DLD1 (cell line): ENCODE measurements around the gene FAM184A.

Experiments
- in situ Hi-C: cut with HindIII; loops from 2 replicates; pipeline ENCODE4 v1.10.0; 2017; ENCODE audit warnings: low sequenced_read_pairs

The FAM184A gene

DNA sequence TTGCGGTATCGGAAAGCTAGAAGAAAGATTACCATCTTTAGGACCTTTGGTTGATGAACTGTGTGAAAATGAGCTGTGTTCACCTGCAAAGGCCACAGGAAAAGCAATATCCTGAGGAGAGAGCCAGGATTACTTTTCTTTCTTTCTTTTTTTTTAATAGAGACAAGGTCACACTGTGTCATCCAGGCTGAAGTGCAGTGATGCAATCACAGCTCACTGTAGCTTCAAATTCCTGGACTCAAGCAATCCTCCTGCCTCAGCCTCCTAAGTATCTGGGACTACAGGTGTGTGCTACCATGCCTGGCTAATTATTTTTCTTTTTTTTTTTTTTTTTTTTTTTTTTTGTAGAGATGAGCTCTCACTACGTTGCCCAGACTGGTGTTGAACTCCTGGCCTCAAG, 17.2 kb downstream of the FAM184A start:
- in situ Hi-C loops = no loop called here

DNA sequence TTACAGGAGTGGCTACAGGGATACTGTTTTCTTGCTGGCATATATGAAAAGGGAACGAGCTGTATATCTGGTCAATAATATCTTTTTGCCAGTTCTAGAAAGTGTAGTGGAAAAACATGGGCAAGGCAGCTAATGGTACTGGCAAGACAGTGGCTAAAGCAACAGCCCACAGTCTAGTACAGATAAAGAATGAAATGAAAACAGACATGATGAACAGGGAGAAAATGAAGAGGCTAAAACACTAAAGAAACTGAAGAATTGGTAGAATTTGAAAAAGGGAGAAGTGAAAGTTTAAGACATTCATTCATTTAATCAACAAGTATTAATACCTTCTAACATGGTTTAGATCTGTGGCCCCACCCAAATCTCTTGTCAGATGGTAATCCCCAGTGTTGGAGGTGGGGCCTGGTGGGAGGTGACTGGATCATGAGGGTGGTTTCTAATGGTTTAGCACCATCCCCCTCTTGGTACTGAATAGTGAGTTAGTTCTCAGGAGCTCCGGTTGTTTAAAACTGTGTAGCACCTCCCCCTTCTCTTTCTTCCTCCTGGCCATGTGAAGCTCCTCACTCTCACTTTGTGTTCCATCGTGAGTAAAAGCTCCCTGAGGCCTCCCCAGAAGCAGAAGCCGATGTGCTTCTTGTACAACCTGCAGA, 18.1 kb downstream of the FAM184A start:
- in situ Hi-C loops = no loop called here

DNA sequence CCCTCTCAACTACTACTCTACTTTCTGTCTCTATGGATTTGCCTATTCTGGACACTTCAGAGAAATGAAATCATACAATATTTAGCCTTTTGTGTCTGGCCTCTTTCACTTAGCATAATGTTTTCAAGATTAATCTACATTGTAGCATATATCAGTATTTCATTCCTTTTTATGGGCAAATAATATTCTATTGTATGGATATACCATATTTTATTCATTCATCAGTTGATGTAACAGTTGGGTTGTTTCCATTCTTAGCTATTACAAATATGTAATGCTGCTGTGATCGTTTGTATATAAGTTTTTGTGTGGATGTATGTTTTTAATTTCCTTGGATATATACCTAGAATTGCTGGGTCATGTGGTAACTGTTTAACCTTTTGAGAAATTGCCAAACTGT, 23.4 kb downstream of the FAM184A start:
- in situ Hi-C loops = no loop called here

DNA sequence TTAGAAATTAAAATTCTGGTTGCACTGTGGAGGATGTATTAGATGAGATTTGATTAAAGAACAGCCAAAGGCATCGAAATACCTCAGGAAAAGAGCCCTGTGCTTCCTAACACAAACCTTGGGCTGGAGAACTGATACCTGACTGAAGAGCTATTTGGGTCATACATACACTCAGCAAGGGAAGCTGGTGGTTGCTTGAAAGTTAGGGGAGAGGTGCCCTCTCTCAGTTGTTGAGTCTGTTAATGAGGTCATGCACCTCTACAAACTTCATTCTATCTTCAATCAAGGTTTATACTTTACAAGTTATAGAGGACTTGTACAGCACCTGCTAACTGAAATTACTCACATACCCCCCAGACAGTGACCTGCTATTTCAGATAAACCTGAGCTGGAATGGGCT, 25.5 kb downstream of the FAM184A start:
- in situ Hi-C loops = no loop called here

GRCh38 chr6:119052292-119052889, 26.1 kb downstream of the FAM184A start:
- in situ Hi-C loops = no loop called here

- in situ Hi-C loops = no loop called here
These were observed 34.2 kb downstream of the FAM184A start for GRCh38 chr6:119044255-119044654.

- in situ Hi-C loops = no loop called here
These were observed 34.7 kb downstream of the FAM184A start for GRCh38 chr6:119043783-119044182.

DNA sequence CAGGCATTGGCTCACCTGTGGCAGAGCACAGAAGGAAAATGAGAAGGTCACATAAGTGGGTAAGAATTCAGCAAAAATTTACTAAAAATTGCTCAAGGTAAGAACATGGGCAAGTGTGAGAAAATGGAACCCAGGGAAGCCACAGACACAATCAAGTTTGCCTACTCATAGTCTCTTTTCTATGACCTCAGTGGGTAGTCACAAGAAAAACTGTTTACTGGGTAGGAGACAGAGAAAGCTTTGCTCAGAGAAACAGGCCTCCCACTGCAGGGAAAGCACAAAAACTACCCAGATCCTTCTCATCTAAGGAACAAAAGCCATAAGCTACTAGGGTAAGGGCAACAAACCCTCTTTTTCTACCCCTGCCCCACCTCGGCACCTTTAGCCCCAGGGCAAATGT, 35.2 kb downstream of the FAM184A start:
- in situ Hi-C loops = no loop called here

DNA sequence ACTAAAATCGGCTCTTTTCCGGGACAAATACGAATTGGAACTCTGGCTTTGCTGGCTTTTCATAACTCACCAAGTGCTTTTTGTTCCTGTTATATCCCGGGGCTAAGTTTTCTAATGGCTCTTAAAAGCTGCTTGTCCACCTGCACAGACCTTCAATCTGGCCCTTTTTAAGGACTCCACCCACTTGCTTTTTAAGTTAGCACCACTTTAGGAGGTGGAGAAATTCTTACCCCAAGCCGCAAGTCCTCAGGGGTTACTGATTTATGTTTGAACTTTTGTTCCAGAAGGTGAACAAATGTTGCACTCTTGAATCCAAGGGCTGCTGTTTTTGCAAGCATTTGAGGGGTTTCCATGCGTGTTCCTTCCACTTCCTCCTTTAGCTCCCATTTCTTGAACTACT, 37.8 kb downstream of the FAM184A start:
- in situ Hi-C loops = no loop called here

DNA sequence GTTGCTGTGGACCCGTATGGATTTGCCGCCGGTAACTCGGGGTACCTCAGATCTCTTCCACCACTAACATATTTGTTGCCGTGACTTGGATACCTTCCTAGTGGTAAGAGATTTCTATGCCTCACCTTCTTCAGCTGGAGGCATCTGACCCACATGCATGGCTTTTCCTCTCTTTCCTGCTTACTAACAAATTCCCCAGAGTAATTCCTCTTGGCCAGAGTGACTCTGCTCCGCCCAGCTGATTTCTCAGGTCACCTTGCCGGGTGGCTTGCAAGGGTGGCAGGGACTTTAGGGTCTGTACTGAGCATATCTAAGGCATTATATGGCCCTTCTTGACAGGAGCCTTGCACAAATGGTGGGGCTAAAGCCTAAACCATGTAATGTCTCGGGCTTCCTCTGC, 38.2 kb downstream of the FAM184A start:
- in situ Hi-C loops = no loop called here

- in situ Hi-C loops = no loop called here
These were observed 40.4 kb downstream of the FAM184A start for GRCh38 chr6:119037941-119038623.

DNA sequence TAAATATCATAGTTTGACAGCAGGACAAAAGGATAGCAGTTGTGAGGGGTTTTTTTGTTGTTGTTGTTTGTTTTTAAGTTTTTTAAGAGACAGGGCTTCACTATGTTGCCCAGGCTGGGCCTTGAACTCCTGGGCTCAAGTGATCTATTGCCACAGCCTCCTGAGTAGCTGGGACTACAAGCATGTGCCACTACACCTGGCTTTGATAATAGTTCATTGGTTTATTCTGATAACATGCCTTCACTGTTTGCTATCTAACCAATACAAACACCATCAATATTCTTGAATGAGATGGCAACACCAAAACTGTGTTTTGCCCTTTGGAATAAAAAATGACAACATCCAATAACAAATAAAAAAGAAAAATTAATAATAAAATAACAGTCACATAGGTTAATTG, 41.2 kb downstream of the FAM184A start:
- in situ Hi-C loops = no loop called here

DNA sequence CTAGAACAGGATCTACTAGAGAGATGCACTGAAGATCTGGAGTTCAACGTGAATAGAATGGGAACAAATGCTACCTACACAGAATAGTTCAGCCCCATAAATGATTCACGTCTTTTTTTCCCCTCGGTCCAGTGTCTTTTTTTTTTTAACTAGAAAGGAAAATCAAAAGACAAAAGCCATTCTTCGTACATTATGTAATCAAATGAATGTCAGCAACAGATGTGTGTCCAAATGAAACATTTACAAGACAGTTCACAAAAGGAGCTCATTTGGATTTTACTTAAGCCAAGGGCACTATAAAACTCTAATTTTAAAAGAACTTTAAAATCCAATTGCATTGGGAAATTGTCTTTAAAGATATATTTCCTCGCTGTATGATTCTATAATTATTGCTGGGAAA, 42.4 kb downstream of the FAM184A start:
- in situ Hi-C loops = no loop called here

GRCh38 chr6:119035459-119035858, 43.0 kb downstream of the FAM184A start:
- in situ Hi-C loops = no loop called here

DNA sequence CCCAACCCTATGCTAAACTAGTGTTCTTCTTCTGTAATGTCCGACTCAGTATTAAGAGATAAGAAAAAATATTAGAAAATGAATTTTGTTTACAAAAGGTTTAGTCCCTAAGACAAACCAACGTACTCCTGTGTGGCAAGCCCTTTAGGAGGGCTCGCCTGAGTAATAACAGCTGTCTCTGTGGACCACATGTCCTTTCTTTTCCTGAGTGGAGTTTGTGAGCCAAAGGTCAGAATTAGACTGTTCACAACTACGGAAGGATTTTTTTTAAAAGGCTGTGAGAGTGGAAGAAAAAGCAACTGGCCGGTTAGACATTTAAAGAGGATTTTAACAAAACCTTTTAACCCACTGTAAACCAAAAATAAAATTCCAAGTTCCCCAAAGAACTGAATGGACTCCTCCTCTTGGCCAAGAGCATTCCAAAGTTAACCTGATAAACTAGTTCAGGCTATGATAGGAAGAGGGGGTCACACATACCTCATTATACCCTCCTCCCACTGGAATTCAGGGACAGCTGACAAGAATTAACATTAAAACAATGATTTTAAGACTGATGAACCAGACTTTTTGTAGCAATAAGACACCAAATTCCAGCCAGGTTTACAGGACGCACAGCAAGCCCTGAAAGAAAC, 43.5 kb downstream of the FAM184A start:
- in situ Hi-C loops = no loop called here

DNA sequence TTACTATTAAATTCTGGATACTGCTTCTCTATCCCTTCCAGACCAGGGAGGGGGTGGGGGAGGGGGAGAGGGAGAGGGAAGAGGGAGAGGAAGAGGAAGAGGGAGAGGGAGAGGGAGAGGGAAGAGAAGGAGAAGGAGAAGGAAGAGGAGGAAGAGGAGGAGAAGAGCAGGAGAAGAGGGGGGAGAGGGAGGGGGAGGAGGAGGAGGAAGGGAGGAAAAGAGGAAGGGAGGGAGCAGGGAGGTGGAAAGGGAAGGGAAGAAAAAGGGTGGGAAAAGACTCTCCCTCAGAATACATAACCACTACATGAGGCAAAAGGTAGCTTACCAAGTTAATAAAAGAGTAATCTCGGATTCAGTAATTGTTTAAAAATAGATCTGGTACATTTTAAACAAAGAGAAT, 46.0 kb downstream of the FAM184A start:
- in situ Hi-C loops = no loop called here

- in situ Hi-C loops = no loop called here
These were observed 47.7 kb downstream of the FAM184A start for GRCh38 chr6:119030759-119031158.

- in situ Hi-C loops = no loop called here
These were observed 50.4 kb downstream of the FAM184A start for GRCh38 chr6:119028091-119028490.

DNA sequence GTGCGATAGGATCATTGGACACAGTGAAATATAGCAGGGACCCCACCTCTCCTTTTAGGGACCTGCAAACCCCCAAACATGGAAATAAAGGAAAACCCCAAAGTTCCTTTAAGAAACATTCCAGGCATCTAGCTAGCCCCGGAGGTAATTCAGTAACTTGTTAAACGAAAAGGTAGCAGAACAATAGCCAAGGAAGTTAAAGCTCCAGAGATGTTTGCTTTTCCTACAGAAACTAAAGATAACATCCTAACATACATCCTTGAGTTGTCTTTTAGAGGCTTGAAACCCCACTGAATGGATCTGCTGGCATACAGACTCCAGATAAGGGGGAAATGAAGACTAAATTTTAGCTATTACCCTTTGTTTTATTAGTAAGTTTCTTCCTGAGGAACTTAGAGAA, 51.0 kb downstream of the FAM184A start:
- in situ Hi-C loops = no loop called here

DNA sequence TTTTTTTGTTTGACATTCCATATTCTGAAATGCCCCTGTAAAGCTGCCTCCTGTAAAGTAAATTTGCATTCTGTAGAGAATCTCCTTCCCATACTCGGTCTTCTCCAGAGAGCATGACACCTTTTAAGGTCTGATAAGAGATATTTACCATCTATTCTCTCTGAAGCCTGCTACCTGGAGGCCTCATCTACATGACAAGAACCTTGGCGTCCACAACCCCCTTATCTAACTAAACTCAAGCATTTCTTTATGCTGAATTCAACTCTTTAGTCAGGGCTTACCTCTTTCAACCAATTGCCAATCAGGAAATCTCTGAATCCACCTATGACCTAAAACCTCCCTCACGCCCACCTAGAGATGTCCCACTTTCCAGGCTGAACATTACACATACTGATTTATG, 51.6 kb downstream of the FAM184A start:
- in situ Hi-C loops = no loop called here

DNA sequence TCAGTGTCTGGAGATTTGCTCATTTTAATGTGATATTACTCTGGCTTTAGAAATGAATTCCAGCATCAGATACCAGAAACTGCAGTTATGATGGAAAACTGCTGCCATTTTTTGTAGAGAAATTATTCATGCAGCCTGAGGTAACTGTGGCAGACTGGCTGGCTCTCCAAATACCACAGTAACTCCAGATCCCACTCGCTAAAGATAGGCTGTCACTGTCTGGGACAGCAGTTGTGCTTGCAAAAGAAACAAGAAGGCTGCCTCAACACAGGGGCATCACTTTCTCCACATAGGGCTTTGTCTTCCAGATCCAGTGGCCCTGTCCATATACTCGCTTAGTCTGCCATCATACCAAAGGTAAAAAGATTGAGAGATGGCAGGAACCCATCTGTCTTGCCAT, 52.7 kb downstream of the FAM184A start:
- in situ Hi-C loops = no loop called here

- in situ Hi-C loops = no loop called here
These were observed 54.4 kb downstream of the FAM184A start for GRCh38 chr6:119024111-119024510.
